22Rv1 (cell line): ENCODE data around the gene PACRG.

ENCODE experiments used
- H3K27ac ChIP-seq: fragments of 450-650 bp; 2 replicates; pipeline ENCODE4 v1.5.1; 2017
- ZFX ChIP-seq: fragments of 450-650 bp; IDR thresholded peaks from 2 replicates; pipeline ENCODE4 v1.6.1; 2017; ENCODE audit warnings: antibody characterized with exemption, borderline replicate concordance
- TF ChIP-seq, protein P1 (sequence below): fragments of 450-650 bp; IDR thresholded peaks from 2 replicates; pipeline ENCODE4 v1.5.1; 2017; ENCODE audit warnings: mild to moderate bottlenecking

Gene PACRG

DNA sequence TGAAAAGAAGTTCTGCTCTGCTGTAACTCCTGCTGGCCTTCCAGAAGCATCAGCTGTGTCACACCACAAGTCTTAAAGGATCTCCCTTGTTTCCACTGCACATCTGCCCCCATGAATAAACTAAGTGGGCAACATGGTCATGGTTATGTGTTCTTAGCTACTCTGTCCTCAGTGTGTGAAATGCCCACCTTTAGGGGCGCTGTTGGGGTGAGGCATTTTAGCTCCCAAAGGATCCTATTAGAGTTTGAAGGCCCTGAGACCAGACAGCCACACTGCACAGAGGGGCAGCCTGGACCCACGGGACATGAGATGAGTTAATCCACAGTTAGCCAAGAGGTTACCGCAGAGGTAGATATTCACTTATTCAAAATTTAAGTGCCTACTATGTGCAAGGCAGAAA lies 392.4 kb downstream of the PACRG start:
- H3K27ac ChIP-seq: no peak overlapping the region
- TF ChIP-seq ZFX: no peak

DNA sequence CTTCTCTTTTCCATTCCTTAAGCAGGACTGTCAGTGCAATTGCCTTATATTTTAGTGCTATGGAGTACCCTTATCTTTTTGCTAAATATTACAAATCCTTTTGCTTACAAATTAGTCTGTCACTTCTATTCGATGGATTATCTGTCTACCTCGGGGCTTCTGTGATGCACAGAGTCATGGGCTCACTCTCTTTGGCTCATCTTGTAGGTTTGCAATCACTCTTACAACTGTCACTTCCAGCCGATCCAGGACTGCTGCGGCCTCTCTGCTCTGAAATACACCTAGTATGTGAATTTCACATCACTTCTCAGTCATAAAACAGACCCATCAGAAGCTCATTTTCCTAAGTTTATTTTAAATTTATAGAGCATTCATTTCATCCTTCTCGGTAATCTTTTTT lies 393.5 kb downstream of the PACRG start:
- TF ChIP-seq, protein P1, sequence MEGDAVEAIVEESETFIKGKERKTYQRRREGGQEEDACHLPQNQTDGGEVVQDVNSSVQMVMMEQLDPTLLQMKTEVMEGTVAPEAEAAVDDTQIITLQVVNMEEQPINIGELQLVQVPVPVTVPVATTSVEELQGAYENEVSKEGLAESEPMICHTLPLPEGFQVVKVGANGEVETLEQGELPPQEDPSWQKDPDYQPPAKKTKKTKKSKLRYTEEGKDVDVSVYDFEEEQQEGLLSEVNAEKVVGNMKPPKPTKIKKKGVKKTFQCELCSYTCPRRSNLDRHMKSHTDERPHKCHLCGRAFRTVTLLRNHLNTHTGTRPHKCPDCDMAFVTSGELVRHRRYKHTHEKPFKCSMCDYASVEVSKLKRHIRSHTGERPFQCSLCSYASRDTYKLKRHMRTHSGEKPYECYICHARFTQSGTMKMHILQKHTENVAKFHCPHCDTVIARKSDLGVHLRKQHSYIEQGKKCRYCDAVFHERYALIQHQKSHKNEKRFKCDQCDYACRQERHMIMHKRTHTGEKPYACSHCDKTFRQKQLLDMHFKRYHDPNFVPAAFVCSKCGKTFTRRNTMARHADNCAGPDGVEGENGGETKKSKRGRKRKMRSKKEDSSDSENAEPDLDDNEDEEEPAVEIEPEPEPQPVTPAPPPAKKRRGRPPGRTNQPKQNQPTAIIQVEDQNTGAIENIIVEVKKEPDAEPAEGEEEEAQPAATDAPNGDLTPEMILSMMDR: no peak
- TF ChIP-seq ZFX: no peak

GRCh38 chr6:163122365-163122764 lies 394.6 kb downstream of the PACRG start:
- TF ChIP-seq, protein P1: no peak
- TF ChIP-seq ZFX: no peak
- H3K27ac ChIP-seq: no peak overlapping the region

More for the DNA sequence above, 393.5 kb downstream of the PACRG start:
- no peak overlapping the region for H3K27ac ChIP-seq

GRCh38 chr6:163123098-163123497 lies 395.3 kb downstream of the PACRG start:
- TF ChIP-seq, protein P1: no peak
- no peak for TF ChIP-seq ZFX
- H3K27ac ChIP-seq: no peak overlapping the region

- H3K27ac ChIP-seq: no peak overlapping the region
- TF ChIP-seq, protein P1: no peak
- TF ChIP-seq ZFX: no peak
Measured at GRCh38 chr6:163126741-163127140, 399.0 kb downstream of the PACRG start.

- TF ChIP-seq ZFX: no peak
- TF ChIP-seq, protein P1: no peak
- no peak overlapping the region for H3K27ac ChIP-seq
Measured at GRCh38 chr6:163127587-163127986, 399.8 kb downstream of the PACRG start.

DNA sequence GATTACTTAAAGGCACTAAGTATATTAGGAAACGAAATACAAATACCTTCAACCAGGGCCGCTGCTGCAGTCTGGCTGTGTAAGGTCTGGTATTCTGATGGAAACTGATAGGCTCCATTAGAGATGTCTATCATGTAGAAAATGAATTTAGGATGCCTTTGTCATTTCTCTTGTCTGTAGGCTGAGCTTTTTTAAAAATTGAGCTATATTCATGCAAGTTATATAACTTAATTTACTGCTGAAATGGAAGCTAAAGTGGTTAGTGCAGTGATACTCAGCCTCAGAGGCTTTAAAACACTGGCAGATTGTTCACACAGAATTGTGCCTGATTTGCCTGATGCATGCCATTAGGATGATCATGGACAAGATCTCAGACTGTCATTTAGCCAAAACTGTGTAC lies 400.6 kb downstream of the PACRG start:
- H3K27ac ChIP-seq: no peak overlapping the region
- TF ChIP-seq, protein P1: no peak
- no peak for TF ChIP-seq ZFX

DNA sequence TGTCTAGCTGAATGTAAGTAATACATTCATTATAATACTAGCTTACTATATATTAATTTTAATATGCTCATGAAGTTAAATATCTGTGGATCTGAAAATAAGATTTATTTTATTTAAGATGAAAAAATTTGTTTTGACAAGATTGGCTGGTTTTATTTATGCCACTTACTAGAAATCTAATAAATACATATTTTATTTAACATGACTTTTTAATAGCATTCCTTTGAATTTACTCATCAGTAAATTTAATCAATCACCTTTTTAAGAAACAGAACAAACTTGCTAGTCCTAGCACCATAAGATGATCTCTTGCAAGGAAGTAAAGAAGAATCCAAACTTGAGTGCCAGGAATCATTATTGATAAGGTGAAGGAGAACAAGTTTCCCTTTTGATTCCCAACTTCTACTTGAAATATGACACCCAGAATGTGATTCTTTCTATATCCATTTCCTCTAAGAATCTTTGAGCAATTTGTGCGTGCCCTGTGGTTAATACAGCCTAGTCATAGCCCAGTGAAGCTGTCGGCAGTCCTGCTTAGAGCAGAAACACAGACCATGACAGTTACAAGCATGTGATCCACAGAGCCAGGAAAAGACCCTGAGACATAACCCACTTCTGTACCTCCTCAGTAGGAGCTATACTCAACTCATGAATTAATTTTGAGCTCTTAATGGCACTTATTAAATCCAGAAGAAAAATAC lies 404.4 kb downstream of the PACRG start:
- no peak overlapping the region for H3K27ac ChIP-seq
- TF ChIP-seq ZFX: no peak
- TF ChIP-seq, protein P1: no peak
